Activated CD4-positive, alpha-beta T cell treated with anti-CD3 and anti-CD28 coated beads for 1 hour (primary cell): Measurements from ENCODE around the gene HEATR5A.
"Not testable (repeated sequence)": the region's sequence is repeated elsewhere in the genome, so short reads cannot be mapped to it uniquely, and the experiment has no call there.

Experiments
- DNase-seq: peaks from one replicate; pipeline ENCODE4 v3.0.0-alpha.2; 2020

Gene HEATR5A

DNA sequence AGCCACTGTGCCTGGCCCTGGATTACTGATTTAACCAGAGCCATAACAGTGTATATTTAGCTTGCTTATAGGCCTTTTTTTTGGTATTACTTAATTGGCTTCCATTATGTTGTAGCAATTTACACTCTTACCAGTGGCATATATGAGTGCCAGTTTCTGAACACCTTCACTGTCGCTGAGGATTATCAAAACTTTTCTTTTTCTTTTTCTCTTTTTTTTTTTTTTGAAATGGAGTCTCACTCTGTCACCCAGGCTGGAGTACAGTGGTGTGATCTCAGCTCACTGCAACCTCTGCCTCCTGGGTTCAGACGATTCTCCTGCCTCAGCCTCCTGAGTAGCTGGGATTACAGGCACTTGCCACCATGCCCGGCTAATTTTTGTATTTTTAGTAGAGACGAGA, 164.4 kb downstream of the HEATR5A start:
- not testable (repeated sequence) for DNase-seq

GRCh38 chr14:31255286-31255685, 165.1 kb downstream of the HEATR5A start:
- no peak for DNase-seq

DNA sequence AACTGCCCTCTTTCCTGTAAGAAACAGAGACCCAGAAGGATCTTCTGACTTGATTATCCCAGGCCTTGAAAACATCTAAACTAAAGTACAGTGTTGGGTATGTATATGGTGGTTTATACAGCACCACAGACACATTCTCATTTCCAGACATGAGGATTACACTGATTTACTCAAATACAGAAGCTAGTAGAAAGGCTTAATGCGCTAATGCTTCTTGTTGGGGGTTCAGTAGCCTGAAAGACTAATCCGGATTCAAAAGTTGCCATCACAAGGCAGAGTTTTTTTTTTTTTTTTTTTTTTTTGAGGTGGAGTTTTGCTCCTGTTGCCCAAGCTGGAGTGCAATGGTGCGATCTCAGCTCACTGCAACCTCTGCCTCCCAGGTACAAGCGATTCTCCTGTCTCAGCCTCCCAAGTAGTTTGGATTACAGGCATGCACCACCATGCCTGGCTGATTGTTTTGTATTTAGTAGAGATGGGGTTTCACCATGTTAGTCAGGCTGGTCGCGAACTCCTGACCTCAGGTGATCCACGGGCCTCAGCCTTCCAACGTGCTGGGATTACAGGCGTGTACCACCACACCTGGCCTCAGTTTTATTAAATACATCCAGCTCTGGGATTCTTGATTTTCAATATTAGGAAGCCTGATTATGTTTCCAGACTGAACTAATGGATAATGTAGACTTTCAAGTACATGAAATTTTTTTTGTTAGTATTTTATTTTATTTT, 166.4 kb downstream of the HEATR5A start:
- no peak for DNase-seq

DNA sequence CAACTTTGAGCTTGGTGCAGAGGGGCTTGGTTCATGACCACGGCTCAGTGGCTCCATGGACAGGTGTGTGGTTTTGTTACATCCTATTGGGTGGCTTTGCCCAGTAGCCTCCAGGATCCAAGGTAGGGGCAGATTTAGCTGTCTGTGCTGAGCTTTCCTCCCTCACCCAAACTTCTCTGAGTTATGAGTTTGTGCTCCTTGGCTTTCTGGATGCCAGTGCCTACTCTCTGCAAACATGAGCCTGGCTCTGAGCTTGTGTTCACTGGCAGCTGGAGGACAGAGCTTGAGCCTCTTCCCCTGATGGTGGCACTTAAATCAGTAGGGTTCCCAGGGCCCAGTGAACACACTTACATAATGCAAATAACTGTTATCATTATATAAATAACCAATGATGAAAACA, 167.5 kb downstream of the HEATR5A start:
- no peak for DNase-seq

GRCh38 chr14:31251028-31251958, 169.1 kb downstream of the HEATR5A start:
- no peak for DNase-seq

GRCh38 chr14:31244626-31245025, 175.7 kb downstream of the HEATR5A start:
- DNase-seq = no peak

GRCh38 chr14:31243860-31244259, 176.5 kb downstream of the HEATR5A start:
- no peak for DNase-seq

GRCh38 chr14:31242161-31242940, 178.0 kb downstream of the HEATR5A start:
- not testable (repeated sequence) for DNase-seq
